Right ventricle myocardium superior (tissue), 1 donor: ENCODE data around the gene ABCC6. TPM values are rescaled to one million over a fixed set of nuclear protein-coding genes. Genes with fewer than 3 reads are reported as not detected.
"Not testable (repeated sequence)": the region's sequence is repeated elsewhere in the genome, so short reads cannot be mapped to it uniquely, and the experiment has no call there.

Experiments used
- ATAC-seq: fragments of 200-7000 bp; cut with Tn5 transposase; one replicate; pipeline ENCODE4 v1.9.1; 2020; ENCODE audit warnings: mild to moderate bottlenecking; ENCODE audit not compliant: poor library complexity
- DNase-seq: peaks from one replicate; pipeline ENCODE4 v3.0.0-alpha.2; 2020
- intact Hi-C: fragments of 100-400 bp; cut with DNase I; formaldehyde crosslinking; loops from one replicate; pipeline ENCODE4 v1.11.2; 2022
- total RNA-seq: library from RNA; stranded (reverse); fragmentation: NEBNext Ultra II Directional; extraction: Animal tissue kit (Norgen Biotek cat#: 25700); gene quantifications from one replicate; pipeline ENCODE4 v1.2.1, GENCODE V29; 2021
- donor health status: DM: no; HTN: yes; CAD: no; lungs with severe emphysema.

ABCC6 gene
- total RNA-seq, 1 donor from 2014 or later: 1.5 TPM

DNA sequence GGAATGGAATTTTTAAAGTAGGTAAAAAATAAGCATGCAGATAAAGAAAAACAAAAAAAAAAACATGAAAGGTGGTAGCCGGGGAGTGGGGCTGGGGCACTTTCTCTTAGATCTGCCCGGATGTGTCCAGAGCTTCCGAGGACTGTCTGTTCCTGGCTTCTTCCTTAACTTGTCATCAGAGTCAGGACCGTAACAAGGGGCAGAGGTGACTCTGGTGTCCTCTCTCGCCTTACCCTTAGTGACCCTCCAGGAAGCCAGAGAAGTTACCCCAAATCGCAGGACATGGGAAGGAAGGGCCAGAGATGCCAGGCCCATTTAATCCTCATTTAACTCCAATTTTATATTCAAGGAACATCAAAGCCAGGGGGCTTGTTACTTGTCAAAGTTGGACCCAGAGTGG, 115.5 kb downstream of the ABCC6 start:
- no peak for ATAC-seq
- intact Hi-C loops: no loop called here
- no peak for DNase-seq

- DNase-seq (no peak), ATAC-seq (no peak)
- intact Hi-C loops: no loop called here
Measured at GRCh38 chr16:16106466-16106865, 116.8 kb downstream of the ABCC6 start.

DNA sequence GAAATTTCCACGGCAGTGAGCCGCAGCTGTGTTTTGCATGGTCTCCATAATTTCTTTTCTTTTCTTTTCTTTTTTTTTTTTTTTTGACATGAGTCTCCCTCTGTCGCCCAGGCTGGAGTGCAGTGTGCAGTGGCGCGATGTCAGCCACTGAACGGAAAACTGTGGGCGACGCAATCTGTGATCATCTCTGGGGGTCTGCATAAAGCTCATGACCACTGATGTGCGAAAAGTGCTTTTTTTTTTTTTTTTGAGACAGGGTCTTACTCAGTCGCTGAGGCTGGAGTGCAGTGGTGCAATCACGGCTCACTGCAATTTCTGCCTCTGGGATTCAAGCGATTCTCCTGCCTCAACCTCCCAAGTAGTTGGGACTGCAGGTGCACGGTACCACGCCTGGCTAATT, 117.6 kb downstream of the ABCC6 start:
- no peak for ATAC-seq
- intact Hi-C loops: no loop called here
- no peak for DNase-seq

GRCh38 chr16:16104804-16105141, 118.5 kb downstream of the ABCC6 start:
- DNase-seq, intact Hi-C loops, ATAC-seq: not testable (repeated sequence)

- ATAC-seq, intact Hi-C loops, DNase-seq: not testable (repeated sequence)
Measured at GRCh38 chr16:16104132-16104803, 119.0 kb downstream of the ABCC6 start.

DNA sequence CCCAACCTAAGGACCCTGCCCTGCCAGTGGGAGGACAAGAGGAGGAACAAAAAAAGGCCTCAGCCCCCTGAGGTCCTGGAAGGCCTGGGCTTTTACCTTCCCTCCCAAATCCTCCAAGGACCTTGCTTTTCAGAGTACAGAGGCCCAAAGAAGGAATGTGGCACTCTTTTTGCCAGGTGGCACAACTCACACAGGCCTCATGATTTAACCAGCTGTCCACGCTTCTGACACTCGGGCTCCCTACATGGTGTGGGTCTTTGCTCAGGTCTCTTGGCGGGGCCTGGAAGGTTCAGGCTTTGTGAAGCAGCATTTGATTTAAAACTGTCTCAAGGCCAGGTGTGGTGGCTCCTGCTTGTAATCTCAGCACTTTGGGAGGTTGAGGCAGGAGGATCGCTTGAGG, 120.6 kb downstream of the ABCC6 start:
- ATAC-seq (no peak), DNase-seq (no peak)
- intact Hi-C loops: no loop called here

- ATAC-seq: no peak
- intact Hi-C loops: no loop called here
- DNase-seq: no peak
Measured at GRCh38 chr16:16101585-16101984, 121.7 kb downstream of the ABCC6 start.

DNA sequence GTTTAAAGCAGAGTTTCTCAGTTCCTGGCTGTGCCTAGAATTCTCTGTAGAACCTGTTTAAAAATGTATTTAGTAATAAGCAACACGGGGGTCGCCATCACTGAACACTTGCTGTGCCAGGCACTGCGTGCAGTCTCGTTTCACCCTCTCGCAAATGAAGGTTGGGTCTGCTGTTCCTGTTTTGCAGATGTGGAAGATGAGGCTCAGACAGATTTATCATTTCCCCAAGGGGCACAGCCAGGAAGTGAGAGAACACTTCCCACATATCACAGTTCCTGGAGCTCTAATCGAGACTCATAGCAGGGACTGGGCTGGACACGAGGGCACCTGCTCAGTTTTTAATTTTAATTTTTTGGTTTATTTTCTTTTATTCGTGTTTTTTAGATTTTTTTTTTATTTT, 122.7 kb downstream of the ABCC6 start:
- DNase-seq (no peak), ATAC-seq (no peak)
- intact Hi-C loops: no loop called here

- no peak for DNase-seq
- intact Hi-C loops: no loop called here
- no peak for ATAC-seq
Measured at GRCh38 chr16:16099320-16099719, 124.0 kb downstream of the ABCC6 start.

Other genes starting within 250 kb of the ABCC6 start
- gene NOMO3, start 9.0 kb upstream of the ABCC6 start, total RNA-seq: 32.9 TPM
- gene NPIPA7, start 155.6 kb upstream of the ABCC6 start, total RNA-seq: 3.0 TPM